Suppressor macrophage (primary cell): ENCODE results near the gene CDC73.
"Not testable (repeated sequence)": the region's sequence is repeated elsewhere in the genome, so short reads cannot be mapped to it uniquely, and the experiment has no call there.

Experiments
- DNase-seq, 4 experiments: peaks; one replicate each; pipeline ENCODE4 v3.0.0-alpha.2; 2020 to 2022

The CDC73 gene

GRCh38 chr1:193114485-193115095 is 7.2 kb upstream of the CDC73 start:
- DNase-seq = no peak

DNA sequence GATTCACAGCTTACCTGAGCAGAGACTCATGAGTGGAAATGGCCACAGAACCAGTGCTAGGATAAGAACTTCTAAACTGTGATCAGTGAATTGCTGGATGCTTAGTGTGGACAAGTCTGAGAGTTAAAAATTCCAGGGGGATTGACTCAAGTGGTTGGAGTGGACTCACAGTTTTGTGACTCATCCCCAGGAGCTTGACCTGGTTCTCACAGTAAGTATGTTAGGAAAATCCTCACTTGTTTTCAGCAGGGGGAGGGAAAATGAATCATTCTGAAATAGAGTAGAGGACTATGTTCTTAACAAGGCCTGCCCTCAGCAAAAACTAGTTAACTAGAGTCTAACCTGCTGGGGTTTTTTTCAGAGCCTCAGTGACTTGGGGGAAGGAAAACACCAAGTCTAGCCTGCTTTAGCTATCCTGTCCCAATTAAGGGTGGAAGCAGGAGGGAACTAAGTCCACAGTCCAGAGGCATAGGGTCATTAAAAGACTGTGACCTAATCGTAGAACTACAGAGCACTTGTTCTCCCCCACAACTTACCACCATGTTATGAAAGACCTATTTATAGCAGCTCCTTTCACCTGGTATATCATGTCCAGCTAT is 6.1 kb upstream of the CDC73 start:
- DNase-seq = peak in 1 of 4 experiments; percentile 3

DNA sequence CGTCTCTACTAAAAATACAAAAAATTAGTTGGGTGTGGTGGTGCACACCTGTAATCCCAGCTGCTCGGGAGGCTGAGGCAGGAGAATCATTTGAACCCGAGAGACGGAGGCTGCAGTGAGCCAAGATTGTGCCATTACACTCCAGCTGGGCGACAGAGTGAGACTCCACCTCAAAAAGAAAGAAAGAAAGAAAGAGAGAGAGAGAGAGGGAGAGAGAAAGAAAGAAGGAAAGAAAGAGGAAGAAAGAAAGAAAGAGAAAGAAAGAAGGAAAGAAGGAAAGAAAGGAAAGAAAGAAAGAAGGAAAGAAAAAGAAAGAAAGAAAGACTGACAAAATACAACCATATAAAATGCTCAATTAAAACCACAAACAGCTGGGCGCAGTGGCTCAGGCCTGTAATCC is 4.7 kb upstream of the CDC73 start:
- not testable (repeated sequence) for DNase-seq

- DNase-seq = no peak
These were observed 3.6 kb upstream of the CDC73 start for GRCh38 chr1:193118194-193118593.

DNA sequence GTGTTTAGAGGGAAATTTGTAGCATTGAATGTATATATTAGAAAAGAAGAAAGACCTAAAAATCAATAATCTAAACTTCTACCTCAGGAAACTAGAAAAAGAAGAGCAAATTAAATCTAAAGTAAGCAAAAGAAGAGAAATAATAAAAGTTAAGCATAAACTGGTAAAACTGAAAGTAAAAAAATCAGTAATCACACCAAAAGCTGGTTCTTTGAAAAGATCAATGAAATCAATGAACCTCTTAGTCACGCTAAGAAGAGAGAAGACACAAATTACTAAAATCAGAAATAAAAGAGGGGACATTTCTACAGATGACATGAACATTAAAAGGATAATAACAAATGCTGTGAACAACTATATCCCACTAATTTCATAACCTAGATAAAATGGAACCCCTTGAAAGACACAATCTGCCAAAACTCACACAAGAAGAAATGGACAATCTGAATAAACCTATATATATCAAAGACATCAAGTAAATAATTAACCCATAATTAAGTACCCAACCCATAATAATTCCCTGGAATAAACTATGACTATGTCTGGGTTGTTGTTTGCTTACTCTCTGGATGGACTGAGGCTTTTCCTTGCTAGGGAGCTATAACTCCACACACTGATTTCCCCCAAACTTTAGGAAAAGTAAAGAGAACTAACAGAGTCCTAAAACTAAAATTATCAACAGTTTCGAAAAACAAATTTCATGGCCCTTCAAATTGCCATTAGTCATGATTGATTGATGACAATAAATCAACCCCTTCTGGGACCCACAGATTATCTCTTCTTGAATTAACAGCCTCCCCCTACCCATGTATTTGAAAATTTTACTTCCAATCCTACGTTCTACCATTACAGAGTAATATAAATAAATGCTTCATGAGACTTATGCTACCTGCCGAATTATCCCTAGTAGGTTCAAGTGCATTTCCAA is 2.8 kb upstream of the CDC73 start:
- DNase-seq = no peak

DNA sequence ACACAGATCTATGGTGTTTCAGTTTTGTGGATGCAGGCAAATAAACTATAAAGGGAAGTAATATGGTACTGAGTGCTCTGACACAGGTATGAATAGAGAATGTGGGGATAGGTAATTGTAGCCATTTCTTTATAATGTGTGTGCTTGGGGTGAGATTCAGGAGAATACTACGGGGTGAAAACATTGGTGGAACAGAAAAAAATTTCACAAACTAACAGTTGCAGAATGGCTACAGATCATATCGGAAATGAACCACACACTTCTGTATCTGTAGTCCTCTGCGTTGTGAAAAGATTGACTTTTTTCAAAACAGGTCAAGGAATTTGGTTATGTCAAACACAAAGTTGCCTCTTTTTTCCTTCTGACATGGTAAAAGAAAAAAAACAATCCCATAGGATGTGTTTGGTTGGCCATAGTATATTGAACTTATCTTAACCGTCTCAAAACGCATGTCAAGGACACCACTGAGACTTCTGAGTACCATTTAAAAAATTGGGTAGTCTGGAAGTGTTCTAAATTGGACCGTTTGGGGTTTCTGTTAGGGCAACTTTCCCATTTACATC is 1.1 kb upstream of the CDC73 start:
- DNase-seq = no peak

DNA sequence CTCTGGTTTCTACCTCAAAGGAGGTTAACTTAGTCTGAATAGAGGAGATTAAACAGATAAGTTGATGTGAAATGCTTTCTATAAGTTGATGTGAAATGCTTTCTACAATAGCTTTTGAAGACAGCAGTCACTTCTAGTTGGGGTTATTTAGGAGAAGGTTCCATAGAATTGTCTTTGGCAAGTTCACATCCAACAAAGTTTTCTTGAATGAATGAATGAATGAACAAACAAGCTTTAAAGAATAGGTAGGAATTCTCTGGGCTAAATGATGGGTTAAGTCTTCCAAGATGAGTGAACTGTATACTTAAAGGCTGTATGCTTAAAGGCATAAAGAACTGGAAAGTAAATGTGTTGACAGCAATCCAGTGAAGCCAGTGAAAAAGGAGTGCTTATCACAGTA is 1.9 kb downstream of the CDC73 start:
- DNase-seq = no peak

- no peak for DNase-seq
These were observed 3.5 kb downstream of the CDC73 start for GRCh38 chr1:193125369-193125768.

- no peak for DNase-seq
These were observed 9.5 kb downstream of the CDC73 start for GRCh38 chr1:193131266-193131860.

DNA sequence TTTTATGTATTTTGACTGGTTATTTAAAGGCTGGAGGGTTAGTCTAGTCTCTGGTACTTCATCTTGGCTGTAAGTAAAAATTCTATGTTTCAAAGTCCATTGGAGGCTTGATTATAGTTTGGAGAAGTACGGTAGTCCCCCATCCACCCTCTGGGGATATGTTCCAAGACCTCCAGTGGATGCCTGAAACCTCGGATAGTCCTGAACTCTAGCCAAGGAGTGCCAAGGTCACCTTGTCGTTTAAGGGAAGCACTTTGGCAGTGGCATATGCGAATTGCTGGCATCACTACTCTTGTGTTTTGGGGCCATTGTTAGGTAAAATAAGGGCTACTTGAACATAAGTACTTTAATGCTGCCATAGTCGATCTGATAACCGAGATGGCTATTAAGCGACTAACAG is 18.4 kb downstream of the CDC73 start:
- DNase-seq = no peak

DNA sequence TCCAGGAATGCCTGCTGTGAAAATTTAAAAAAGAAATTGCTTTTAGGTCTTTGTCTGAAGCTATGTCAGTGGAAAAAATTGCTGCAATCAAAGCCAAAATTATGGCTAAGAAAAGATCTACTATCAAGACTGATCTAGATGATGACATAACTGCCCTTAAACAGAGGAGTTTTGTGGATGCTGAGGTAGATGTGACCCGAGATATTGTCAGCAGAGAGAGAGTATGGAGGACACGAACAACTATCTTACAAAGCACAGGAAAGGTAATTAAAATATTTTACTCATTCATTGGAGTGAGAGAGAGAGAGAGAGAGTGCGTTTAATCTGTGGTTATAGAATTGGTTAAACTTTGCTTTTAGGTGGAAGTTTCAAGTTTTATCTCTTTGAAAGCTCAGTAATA is 20.0 kb downstream of the CDC73 start:
- no peak for DNase-seq

GRCh38 chr1:193142409-193142808 is 20.6 kb downstream of the CDC73 start:
- no peak for DNase-seq

GRCh38 chr1:193143285-193143684 is 21.5 kb downstream of the CDC73 start:
- no peak for DNase-seq

GRCh38 chr1:193144361-193144938 is 22.6 kb downstream of the CDC73 start:
- DNase-seq = no peak

DNA sequence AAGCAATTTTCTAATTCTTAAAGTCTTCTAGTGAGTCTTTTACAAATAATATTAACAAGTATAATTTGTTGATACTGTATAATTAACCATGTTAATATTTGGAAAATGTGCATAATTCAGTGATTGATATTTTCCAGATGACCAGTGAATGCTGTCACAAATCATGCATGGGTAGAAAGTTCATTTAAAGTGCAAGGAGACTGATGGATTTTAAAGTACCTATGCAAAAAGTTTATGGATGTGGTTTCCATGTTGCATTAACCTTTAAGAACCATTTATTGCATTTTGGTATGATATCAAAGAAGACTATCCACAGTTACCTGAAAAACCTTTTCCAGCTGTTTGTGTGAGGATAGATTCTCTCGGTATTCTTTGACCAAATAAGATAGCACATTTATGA is 23.2 kb downstream of the CDC73 start:
- DNase-seq = no peak

DNA sequence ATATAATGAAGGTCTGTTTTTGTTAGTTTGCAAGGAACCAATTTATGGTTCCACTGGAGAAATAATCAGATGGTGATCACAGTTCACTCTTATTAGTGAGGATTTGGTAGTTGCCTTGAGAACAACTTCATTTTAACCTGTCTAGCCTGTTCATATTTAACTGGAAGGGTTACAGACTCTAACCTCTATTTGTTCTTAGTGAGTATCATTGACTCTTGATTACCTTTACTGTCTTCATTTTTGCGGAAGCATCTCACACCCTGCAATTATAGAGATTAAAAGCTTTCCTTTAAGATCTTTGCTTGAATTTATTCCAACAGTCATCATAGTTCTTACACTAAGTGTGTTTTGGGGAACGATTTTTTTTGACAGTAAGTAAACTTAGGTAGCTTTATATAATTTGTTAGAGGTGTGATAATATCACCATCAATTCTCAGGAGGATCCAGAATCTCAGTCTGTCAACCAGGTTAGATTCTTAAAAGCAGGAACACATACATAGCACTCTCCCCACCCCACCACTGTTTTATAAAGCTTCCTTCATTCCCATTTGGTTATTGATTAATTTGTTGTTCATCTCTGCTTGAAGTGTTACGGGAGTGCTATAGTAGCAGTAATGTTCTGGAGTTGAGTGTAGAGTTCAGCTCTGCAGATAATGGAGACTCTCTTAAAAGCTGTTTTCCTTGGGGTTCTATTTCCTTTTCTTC is 34.4 kb downstream of the CDC73 start:
- no peak for DNase-seq

DNA sequence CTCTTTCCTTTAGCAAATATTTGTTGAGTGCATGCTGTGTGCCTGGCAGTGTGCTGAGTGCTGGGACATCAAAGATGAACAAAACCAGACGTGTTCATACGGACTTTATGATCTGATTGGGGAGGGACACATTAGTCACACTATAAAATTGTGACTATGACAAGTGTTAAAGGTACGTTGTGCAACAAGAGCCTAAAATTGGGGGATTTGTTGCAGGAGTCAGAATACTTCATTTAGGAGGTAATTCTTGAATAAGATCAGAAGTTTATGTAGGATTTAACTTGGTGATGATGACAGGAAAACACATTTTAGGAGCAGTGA is 35.0 kb downstream of the CDC73 start:
- DNase-seq = no peak

DNA sequence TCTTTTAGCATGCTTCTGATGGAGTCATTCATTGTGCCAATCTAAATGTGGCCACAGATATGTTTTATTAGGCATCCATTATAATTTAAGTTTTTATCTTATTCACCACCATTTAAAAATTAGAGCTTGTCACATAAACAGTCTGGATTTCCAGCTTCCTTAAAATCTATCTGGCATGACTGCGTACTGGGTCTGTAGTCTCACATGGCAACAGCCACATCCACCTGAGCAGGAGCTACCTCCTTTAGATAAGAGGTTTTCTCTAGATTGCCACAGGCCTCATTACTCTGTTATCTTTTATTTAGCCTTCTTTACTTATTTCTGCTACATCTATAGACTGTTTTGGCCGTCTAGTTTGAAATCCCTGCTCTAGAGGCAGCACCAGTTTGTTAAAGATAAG is 35.5 kb downstream of the CDC73 start:
- DNase-seq = no peak

DNA sequence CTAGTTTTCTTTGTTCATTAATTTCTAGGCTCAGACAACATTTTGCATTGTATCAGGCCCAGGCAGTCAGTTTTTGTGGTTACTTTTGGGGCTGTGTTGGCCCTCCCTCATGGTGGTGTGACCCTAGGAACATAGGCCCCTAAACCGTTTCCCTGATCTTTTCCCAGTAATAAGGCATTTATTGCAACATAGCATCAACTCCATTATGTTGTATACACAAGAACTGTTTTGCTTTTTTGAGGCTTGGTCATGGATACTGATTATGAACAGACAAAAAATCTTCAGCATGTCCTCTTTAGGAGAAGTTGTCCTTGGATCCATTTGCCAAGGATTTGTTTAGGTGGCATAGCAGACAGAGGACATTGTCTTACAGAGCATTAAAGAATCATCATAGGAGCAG is 54.3 kb downstream of the CDC73 start:
- DNase-seq = no peak

DNA sequence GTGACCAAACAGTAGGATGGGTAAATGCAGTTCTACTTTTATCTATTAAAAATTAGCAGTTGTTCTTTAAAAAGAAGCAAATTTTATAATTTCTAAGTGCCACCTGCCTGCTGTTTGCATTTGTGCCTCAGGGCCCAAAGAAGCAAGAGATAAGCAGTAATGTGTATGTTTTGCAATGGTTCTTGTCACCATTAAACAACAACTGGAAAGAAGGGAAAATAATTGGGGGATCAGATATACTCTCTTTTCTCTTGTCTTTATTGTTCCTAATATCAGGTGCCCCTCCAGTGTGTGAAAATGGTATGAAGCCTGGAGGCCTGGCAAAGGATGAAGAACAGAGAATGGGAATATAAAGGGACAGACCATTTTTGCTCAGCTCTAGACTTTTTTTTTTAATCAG is 55.0 kb downstream of the CDC73 start:
- no peak for DNase-seq

DNA sequence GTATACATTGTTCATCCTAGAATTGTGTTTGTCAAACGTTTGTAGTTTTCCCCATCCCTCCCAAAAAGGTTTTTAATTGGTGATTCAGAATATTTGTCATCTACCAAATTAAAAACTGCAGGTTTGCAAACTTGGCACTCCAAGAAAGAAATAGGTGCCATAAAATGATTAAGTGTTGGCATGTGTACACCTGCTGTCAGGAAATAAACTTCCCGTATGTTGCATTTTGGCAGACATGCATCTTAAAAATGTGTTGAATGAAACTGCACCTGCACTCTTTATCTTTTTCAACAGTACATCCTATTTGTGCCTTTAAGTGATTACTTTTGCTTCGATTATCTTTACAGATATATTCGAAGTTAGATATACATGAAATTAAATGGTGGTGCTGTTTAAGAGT is 57.3 kb downstream of the CDC73 start:
- no peak for DNase-seq

GRCh38 chr1:193181536-193181935 is 59.7 kb downstream of the CDC73 start:
- no peak for DNase-seq
